B cell (primary cell): ENCODE data around the gene CRTAC1.

Experiments
- EZH2 ChIP-seq: IDR thresholded peaks from 2 replicates; pipeline ENCODE4 v1.6.1; 2012; ENCODE audit warnings: borderline replicate concordance, low read depth, mild to moderate bottlenecking, moderate library complexity, low read length; ENCODE audit not compliant: insufficient read depth, poor library complexity, severe bottlenecking
- TF ChIP-seq, protein P1 (sequence below): fragments of 200-600 bp; IDR thresholded peaks from one replicate; pipeline ENCODE4 v1.8.0; 2022; ENCODE audit warnings: antibody characterized with exemption, mild to moderate bottlenecking

DNA sequence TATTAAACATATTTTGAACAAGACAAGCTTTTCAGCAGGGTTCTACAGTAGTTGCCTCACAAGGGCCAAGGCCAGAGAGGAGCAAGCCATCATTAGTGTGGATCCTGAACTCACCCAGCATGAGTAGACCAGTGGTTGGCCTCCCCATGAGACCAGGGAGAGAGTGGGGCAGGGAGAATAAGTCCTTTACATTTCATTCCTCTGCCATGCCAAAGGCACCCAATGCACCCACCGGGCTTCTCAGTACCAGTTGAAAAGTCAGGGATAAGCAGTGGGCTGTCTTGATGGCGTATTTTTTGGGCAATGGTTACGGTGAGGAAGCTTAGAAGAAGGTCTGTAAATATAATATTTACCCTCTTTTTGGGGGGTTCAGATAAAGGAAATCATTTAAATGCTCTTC lies 16.6 kb downstream of the CRTAC1 start:
- TF ChIP-seq, protein P1, sequence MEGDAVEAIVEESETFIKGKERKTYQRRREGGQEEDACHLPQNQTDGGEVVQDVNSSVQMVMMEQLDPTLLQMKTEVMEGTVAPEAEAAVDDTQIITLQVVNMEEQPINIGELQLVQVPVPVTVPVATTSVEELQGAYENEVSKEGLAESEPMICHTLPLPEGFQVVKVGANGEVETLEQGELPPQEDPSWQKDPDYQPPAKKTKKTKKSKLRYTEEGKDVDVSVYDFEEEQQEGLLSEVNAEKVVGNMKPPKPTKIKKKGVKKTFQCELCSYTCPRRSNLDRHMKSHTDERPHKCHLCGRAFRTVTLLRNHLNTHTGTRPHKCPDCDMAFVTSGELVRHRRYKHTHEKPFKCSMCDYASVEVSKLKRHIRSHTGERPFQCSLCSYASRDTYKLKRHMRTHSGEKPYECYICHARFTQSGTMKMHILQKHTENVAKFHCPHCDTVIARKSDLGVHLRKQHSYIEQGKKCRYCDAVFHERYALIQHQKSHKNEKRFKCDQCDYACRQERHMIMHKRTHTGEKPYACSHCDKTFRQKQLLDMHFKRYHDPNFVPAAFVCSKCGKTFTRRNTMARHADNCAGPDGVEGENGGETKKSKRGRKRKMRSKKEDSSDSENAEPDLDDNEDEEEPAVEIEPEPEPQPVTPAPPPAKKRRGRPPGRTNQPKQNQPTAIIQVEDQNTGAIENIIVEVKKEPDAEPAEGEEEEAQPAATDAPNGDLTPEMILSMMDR, result no peak
- TF ChIP-seq EZH2, result no peak
